Activated T-helper 2 cell treated with anti-CD3 and anti-CD28 coated beads, Interferon-gamma antibody, Interleukin-2, Interleukin-4, amounts not matched to agents 10 μg/mL and 5 μg/mL and 100 μg/mL, durations not matched to agents 14 hours and 24 hours and 36 hours (primary cell): ENCODE data around the gene CHD9. TPM values are rescaled to one million over a fixed set of nuclear protein-coding genes. Genes with fewer than 3 reads are reported as not detected.

Experiments
- DNase-seq: peaks from one replicate; pipeline ENCODE4 v3.0.0; 2021; ENCODE audit warnings: low spot score
- H3K27ac Mint-ChIP-seq: one replicate; pipeline ENCODE4 v1.8.0; 2021; ENCODE audit warnings: mixed read lengths
- H3K27me3 Mint-ChIP-seq: one replicate; pipeline ENCODE4 v1.8.0; 2021; ENCODE audit warnings: low read depth, mixed read lengths
- H3K36me3 Mint-ChIP-seq: one replicate; pipeline ENCODE4 v1.8.0; 2021; ENCODE audit warnings: low read depth, mixed read lengths
- H3K4me1 Mint-ChIP-seq: one replicate; pipeline ENCODE4 v1.8.0; 2021; ENCODE audit warnings: low read depth, mixed read lengths
- H3K4me3 Mint-ChIP-seq: one replicate; pipeline ENCODE4 v1.8.0; 2021; ENCODE audit warnings: low read depth, mild to moderate bottlenecking, moderate library complexity, mixed read lengths
- H3K9me3 Mint-ChIP-seq: one replicate; pipeline ENCODE4 v1.8.0; 2021; ENCODE audit warnings: mixed read lengths
- intact Hi-C: fragments of 100-400 bp; cut with micrococcal nuclease; formaldehyde crosslinking; loops from one replicate; pipeline ENCODE4 v1.15.1; 2023
- total RNA-seq: library from RNA; stranded (reverse); gene quantifications from 2 replicates; pipeline ENCODE4 v1.2.3, GENCODE V29; 2022

The CHD9 gene
- total RNA-seq, 1 donor from 2014 or later = 27.1 TPM

- intact Hi-C loops = no loop called here
- DNase-seq = no peak
- no peak overlapping the region for H3K27ac Mint-ChIP-seq
- H3K4me1 Mint-ChIP-seq = no peaks in the 10 kb centered on the region
- H3K9me3 Mint-ChIP-seq = peaks cover 11% of the 10 kb centered on the region
- no peaks in the 10 kb centered on the region for H3K27me3 Mint-ChIP-seq
- peaks cover 15% of the 10 kb centered on the region for H3K36me3 Mint-ChIP-seq
- no peak overlapping the region for H3K4me3 Mint-ChIP-seq
Measured at GRCh38 chr16:53198933-53199332, 144.1 kb downstream of the CHD9 start.

GRCh38 chr16:53201900-53202299 is 147.1 kb downstream of the CHD9 start:
- Mint-ChIP-seq H3K36me3 (peaks cover 15% of the 10 kb centered on the region), H3K9me3 (peaks cover 11% of the 10 kb centered on the region), H3K27ac (no peak overlapping the region), H3K4me1 (peaks cover 1% of the 10 kb centered on the region), H3K27me3 (no peaks in the 10 kb centered on the region), H3K4me3 (no peak overlapping the region)
- intact Hi-C loops = no loop called here
- DNase-seq = no peak

- Mint-ChIP-seq H3K9me3 (peaks cover 11% of the 10 kb centered on the region), H3K4me3 (no peak overlapping the region), H3K27ac (no peak overlapping the region), H3K4me1 (peaks cover 4% of the 10 kb centered on the region), H3K27me3 (no peaks in the 10 kb centered on the region), H3K36me3 (peaks cover 15% of the 10 kb centered on the region)
- no peak for DNase-seq
- intact Hi-C loops = no loop called here
Measured at GRCh38 chr16:53202398-53202797, 147.6 kb downstream of the CHD9 start.

GRCh38 chr16:53207810-53208752 is 153.3 kb downstream of the CHD9 start:
- peaks cover 22% of the 10 kb centered on the region for H3K4me1 Mint-ChIP-seq
- peaks cover 4% of the 10 kb centered on the region for H3K9me3 Mint-ChIP-seq
- H3K27me3 Mint-ChIP-seq = no peaks in the 10 kb centered on the region
- intact Hi-C loops = loop anchor here (1.0 kb wide), 1 partner anchor 153 kb away; no protein-coding TSS in a partner anchor
- H3K4me3 Mint-ChIP-seq = peak overlapping the region; percentile 80
- no peak for DNase-seq
- H3K27ac Mint-ChIP-seq = peak overlapping the region; percentile 89
- peaks cover 9% of the 10 kb centered on the region for H3K36me3 Mint-ChIP-seq

- intact Hi-C loops = no loop called here
- Mint-ChIP-seq H3K4me1 (peaks cover 22% of the 10 kb centered on the region), H3K36me3 (peaks cover 3% of the 10 kb centered on the region), H3K27ac (no peak overlapping the region), H3K27me3 (no peaks in the 10 kb centered on the region), H3K4me3 (peak overlapping the region; percentile 66), H3K9me3 (no peaks in the 10 kb centered on the region)
- no peak for DNase-seq
Measured at GRCh38 chr16:53209429-53209828, 154.6 kb downstream of the CHD9 start.

- Mint-ChIP-seq H3K27me3 (no peaks in the 10 kb centered on the region), H3K4me3 (no peak overlapping the region), H3K36me3 (peaks cover 3% of the 10 kb centered on the region), H3K9me3 (no peaks in the 10 kb centered on the region), H3K4me1 (peaks cover 22% of the 10 kb centered on the region), H3K27ac (no peak overlapping the region)
- intact Hi-C loops = no loop called here
- no peak for DNase-seq
Measured at GRCh38 chr16:53209877-53210276, 155.1 kb downstream of the CHD9 start.

GRCh38 chr16:53211253-53211652 is 156.5 kb downstream of the CHD9 start:
- H3K27me3 Mint-ChIP-seq = no peaks in the 10 kb centered on the region
- intact Hi-C loops = no loop called here
- no peak overlapping the region for H3K4me3 Mint-ChIP-seq
- H3K4me1 Mint-ChIP-seq = peaks cover 22% of the 10 kb centered on the region
- H3K27ac Mint-ChIP-seq = no peak overlapping the region
- H3K36me3 Mint-ChIP-seq = peaks cover 3% of the 10 kb centered on the region
- DNase-seq = no peak
- no peaks in the 10 kb centered on the region for H3K9me3 Mint-ChIP-seq

- Mint-ChIP-seq H3K9me3 (no peaks in the 10 kb centered on the region), H3K27ac (no peak overlapping the region), H3K27me3 (no peaks in the 10 kb centered on the region), H3K4me3 (no peak overlapping the region), H3K36me3 (peaks cover 3% of the 10 kb centered on the region), H3K4me1 (peaks cover 17% of the 10 kb centered on the region)
- no peak for DNase-seq
- intact Hi-C loops = no loop called here
Measured at GRCh38 chr16:53212893-53213223, 158.1 kb downstream of the CHD9 start.

GRCh38 chr16:53213542-53213941 is 158.8 kb downstream of the CHD9 start:
- intact Hi-C loops = no loop called here
- Mint-ChIP-seq H3K36me3 (peaks cover 3% of the 10 kb centered on the region), H3K4me1 (peaks cover 11% of the 10 kb centered on the region)

GRCh38 chr16:53216798-53217197 is 162.0 kb downstream of the CHD9 start:
- H3K4me3 Mint-ChIP-seq = no peak overlapping the region
- no peaks in the 10 kb centered on the region for H3K27me3 Mint-ChIP-seq
- H3K4me1 Mint-ChIP-seq = peaks cover 4% of the 10 kb centered on the region
- H3K27ac Mint-ChIP-seq = no peak overlapping the region
- intact Hi-C loops = no loop called here
- no peaks in the 10 kb centered on the region for H3K36me3 Mint-ChIP-seq
- no peaks in the 10 kb centered on the region for H3K9me3 Mint-ChIP-seq
- DNase-seq = no peak

More at GRCh38 chr16:53213542-53213941, 158.8 kb downstream of the CHD9 start:
- Mint-ChIP-seq H3K27me3 (no peaks in the 10 kb centered on the region), H3K27ac (no peak overlapping the region), H3K4me3 (no peak overlapping the region), H3K9me3 (no peaks in the 10 kb centered on the region)
- DNase-seq = no peak

GRCh38 chr16:53219371-53219770 is 164.6 kb downstream of the CHD9 start:
- no peak overlapping the region for H3K4me3 Mint-ChIP-seq

GRCh38 chr16:53219795-53220454 is 165.1 kb downstream of the CHD9 start:
- Mint-ChIP-seq H3K9me3 (no peaks in the 10 kb centered on the region), H3K4me1 (no peaks in the 10 kb centered on the region), H3K27ac (no peak overlapping the region), H3K36me3 (no peaks in the 10 kb centered on the region), H3K27me3 (no peaks in the 10 kb centered on the region), H3K4me3 (no peak overlapping the region)
- no peak for DNase-seq
- intact Hi-C loops = no loop called here

More at GRCh38 chr16:53219371-53219770, 164.6 kb downstream of the CHD9 start:
- H3K27me3 Mint-ChIP-seq = no peaks in the 10 kb centered on the region
- H3K27ac Mint-ChIP-seq = no peak overlapping the region
- H3K4me1 Mint-ChIP-seq = no peaks in the 10 kb centered on the region
- no peaks in the 10 kb centered on the region for H3K36me3 Mint-ChIP-seq
- DNase-seq = no peak
- no peaks in the 10 kb centered on the region for H3K9me3 Mint-ChIP-seq
- intact Hi-C loops = no loop called here

GRCh38 chr16:53220585-53220984 is 165.8 kb downstream of the CHD9 start:
- H3K9me3 Mint-ChIP-seq = no peaks in the 10 kb centered on the region
- DNase-seq = no peak
- no peak overlapping the region for H3K27ac Mint-ChIP-seq
- H3K4me3 Mint-ChIP-seq = no peak overlapping the region
- no peaks in the 10 kb centered on the region for H3K36me3 Mint-ChIP-seq
- no peaks in the 10 kb centered on the region for H3K27me3 Mint-ChIP-seq
- peaks cover 2% of the 10 kb centered on the region for H3K4me1 Mint-ChIP-seq
- intact Hi-C loops = no loop called here
